Activated CD8-positive, alpha-beta memory T cell treated with anti-CD3 and anti-CD28 coated beads, Interleukin-2, amount 50 U/mL, for 4 hours (primary cell): ENCODE data around the gene RPP25L.
A peak's percentile ranks its signal among the peaks of the same experiment; 100 is the strongest.

Source experiments
- DNase-seq: peaks from one replicate; pipeline ENCODE4 v3.0.0-alpha.2; 2020

RPP25L gene

DNA sequence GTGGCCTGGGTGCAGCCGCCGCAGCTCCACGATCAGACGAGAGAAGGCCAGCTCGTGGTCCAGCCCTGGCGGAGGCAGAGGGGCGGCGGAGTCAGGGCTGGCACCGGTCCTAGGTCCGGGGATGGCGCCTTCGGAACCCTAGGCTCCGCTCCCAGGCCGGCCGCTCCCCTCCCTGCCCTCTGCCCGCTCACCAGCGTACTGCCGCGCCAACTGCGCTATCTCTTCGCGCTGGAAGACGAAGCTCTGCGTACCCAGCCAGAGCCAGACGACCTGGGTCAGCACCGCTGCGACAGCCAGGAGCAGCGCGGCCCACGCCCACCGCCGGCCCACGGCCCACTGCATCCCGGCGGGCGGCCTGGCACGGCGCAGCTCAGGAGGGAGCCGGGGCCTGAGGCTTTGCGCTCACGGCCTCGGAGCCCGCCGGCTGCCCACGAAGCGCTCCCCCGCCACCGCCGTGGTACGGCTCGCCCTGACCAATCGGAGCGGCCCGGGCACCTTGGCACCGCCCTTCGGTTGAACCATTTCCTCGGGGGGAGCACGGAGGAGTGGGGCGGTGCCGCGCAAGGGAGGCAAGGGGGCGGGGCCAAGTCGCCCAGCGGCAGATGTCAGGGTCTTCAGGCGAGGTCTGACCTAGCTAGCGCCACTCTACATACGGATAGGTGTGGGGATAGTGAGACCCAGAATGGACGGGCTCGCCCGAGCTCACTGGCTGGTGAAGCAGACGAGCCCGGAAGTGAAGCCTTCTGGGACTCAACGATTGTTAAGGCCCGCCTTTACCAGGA lies 25.6 kb upstream of the RPP25L start, which contains the start of gene SIGMAR1:
Gene SIGMAR1 (minus strand): TSS at position 432 of the 782 bp plus-strand sequence. CDS start 90 bp downstream, at position 342.
- peak; percentile 95 for DNase-seq

GRCh38 chr9:34636791-34637355 lies 25.0 kb upstream of the RPP25L start:
- no peak for DNase-seq

- DNase-seq = no peak
These were observed 23.7 kb upstream of the RPP25L start for GRCh38 chr9:34635556-34635955.

DNA sequence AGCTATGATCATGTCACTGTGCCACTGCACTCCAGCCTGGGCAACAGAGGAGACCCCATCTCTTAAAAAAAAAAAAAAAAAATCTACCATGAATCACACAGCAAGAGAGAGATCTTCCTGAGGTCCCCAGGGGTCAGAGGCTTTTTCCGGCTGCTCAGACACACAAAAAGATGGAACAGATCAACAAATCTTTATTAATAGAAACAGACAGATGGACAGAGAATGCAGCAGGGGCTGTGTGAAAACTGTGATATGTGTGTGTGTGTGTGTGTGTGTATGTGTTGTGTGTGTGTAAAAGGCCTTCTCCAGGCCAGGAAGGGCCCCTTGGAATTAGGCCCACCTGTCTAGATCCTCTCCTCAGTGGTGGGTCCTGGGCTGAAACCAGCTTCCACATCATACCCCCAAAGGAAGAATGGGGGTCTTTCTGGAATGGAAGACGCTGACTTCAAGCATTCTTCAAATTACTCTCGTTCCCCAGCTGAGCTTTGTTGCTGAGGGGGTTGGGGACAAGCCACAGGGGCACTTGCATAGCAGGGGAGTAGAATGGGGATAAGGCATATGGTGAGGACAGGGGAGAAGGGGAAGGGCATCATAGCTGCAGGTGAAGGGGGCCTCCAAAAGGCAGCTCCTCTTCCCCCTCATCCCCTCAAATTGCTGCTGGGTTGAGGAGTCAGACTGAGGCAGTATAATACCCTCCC lies 22.8 kb upstream of the RPP25L start:
- no peak for DNase-seq

- peak; percentile 76 for DNase-seq
These were observed 22.1 kb upstream of the RPP25L start for GRCh38 chr9:34633851-34634550.

DNA sequence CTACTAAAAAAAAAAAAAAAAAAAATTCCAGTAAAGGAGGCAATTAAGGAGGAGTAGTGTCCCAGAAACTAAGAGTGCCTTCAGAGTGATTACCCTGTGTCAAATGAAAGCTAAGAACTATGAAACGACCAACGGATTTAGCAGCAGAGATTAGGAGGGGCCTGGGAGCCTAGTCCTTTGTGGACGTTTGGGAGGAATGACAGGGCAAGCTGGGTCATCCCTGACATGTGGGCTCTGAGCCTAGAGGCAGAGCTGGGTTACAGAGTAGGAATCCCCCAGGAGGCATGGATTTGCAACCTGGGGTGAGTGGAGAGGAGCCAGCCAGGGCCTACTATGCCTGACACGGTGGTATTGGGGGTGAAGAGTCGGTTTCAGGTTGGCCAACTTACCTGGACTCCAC lies 21.3 kb upstream of the RPP25L start:
- no peak for DNase-seq

DNA sequence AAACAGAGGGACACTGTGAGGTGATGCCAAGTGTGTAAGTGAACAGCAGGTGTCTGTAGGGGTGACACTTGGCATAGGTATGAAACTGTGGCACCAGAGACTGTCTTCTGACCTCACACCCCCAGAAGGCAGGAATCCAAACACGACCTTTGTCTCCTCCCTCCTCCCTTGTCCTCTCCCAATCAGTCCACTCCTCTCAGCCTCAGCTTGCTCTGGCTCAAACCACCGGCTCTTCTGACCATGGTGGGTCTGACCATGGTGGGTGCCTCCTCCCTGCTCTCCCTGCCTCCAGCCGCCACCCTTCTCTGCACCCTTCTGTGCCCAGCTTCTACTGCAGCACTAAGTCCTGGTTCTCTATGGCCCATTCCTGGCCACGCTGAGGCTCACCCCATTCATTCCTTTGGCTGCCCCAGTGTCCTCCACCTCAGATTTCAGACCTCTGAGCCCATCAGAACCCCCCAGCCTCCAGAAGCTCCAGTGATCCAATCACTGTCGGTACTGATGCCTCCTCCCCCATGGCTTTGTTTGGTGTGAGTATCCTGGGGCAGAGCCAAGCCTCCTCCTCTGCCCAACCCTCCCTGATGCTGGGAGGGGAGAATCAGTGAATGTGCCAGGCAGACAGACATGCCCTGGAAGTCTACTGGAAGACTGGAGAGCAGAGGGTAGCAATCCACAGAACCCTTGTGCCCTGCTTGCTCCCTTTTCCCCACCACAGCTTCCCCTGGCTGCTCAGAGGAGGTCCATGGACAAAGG lies 18.7 kb upstream of the RPP25L start:
- DNase-seq = no peak

- no peak for DNase-seq
These were observed 17.6 kb upstream of the RPP25L start for GRCh38 chr9:34629491-34629808.

DNA sequence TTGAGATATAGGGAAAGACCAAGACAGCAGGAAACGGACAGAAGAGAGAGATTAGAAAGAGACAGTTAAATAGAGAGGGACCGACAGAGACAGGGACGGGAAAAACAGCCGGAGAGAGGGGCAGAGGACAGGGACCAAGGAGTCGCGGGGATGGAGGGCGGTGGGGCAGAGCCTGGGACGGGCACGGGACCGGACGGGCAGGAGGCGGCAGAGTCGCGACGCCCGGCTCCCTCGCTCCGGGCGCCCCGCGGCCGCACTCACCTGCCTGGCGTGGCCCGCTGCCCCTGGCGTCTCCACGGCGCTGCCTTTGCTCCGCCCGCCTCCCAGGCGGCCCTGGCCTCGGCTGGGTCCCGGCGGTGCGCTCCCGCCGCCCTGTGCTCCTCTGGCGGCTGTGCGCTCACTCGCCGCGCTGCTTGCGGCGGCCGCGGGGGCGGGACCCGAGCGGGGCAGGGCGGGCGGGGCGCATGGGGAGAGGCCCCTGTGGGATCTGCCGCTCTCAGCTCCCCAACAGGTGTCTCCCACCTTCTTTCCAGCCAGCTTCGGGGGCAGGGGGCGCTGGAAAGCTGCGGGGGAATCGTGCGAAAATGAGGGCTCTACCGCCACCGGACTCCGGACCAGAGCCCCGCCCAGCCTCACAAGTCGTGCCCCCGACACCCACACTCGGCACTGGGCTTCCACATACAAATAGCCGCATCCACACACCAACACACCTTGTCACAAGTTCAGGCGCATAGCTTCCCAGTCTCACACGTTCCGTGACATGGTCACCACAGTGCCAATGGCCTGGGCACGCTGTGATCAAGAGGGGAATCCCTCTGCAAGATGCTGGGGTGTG lies 17.0 kb upstream of the RPP25L start, which contains the start of gene ARID3C:
Gene ARID3C (minus strand): TSS at position 411 of the 835 bp plus-strand sequence. CDS start 1,052 bp downstream, outside the sequence.
- peak; percentile 56 for DNase-seq

GRCh38 chr9:34627716-34628655 lies 16.1 kb upstream of the RPP25L start:
- no peak for DNase-seq

- no peak for DNase-seq
These were observed 13.2 kb upstream of the RPP25L start for GRCh38 chr9:34625186-34625486.

- no peak for DNase-seq
These were observed 12.7 kb upstream of the RPP25L start for GRCh38 chr9:34624475-34625185.

- no peak for DNase-seq
These were observed 11.7 kb upstream of the RPP25L start for GRCh38 chr9:34623374-34624235.

DNA sequence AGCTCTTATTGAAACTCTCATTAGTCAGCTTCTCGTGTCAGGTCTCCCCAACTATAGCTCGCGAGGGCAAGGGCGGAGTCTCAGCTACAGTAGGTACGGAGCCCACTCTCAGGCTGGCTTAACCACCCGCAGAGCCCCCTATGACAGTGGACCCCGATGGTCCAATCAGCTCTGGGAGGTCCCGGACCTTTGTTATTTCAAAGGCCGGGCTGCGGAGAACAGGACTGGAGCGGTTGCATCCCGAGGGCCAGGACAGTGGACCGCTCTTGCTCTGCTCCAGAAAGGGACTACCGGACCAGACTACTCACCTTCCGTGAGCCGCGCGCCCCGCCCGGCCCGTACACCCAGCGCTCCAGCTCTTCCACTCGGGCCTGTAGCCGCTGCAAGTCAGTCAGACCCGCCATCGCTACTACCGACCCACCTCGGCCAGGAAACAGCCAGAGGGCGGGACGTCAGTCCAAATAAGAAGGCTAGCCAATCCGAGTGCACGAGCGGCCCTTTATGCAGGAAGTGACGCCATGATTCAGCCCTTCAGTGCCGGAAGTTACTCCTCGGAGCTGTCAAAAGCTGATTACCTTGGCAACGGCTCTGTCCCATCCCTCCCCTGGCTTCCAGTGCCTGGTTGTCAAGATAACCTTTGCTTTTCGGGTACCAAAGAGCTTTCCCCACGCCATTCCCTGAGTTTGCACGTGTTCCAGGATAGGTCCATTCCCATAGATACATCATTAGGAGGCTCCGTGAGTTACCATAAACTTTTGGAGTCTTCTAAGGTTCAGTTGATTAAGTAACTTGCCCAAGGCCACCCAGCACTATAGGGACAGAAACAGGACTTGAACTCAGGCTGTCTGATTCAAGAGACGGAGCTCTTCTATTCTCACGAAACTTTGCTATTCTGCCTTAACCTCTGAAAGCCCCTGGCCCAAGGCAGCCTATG lies 8.4 kb upstream of the RPP25L start, which contains the start of gene DCTN3:
Gene DCTN3 (minus strand): TSS at position 435 of the 934 bp plus-strand sequence. CDS start 31 bp downstream, at position 404.
- DNase-seq = peak; percentile 86

DNA sequence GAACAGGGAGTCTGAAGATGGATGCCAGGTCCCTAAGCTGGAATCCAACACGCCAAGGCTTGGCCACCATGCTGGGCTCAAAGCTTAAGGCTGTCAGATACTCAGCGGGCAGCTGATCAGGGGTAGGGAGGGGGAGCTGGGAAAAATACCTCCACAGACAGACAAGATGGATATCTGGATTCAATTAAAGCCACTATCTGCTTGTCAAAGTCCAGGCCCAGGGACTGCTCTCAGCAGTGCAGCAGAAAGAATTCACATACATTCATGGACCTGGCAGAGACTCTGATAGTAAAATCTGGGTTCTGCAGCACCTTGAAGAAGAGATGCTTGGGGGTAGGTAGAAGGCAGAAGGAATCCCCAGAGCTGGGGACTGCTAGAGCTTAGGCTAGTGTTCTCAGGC lies 3.2 kb upstream of the RPP25L start:
- DNase-seq = no peak

DNA sequence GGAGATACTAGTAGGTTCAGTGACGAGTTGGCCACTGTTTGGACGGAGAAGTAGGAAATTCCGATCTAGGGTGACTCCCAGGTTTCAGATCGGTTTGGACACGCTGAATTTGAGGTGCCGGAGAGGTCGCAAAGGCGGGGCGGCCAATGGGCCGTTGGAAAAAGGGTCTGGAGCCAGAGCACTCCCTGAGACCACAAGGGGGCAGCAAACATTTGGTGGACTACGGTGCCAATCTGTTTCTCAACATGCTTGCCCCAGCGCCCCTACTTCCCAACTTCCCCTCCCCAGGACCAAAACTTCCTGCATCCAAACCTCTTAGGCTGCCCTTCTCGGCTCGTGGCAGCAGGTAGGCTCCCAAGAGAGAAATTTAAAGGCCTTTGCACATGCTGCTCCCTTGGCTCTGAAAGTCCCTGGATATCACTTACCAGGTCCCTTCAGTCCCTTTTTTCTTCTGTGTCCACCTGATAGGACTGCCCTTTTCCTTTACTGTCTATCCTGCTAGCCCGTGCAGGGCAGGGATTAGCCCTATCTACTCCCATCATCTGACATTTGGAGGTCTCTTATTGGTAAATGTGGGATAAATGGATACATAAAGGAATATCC lies 992 bp upstream of the RPP25L start:
- DNase-seq = peak; percentile 65

- DNase-seq = no peak
These were observed 566 bp downstream of the RPP25L start for GRCh38 chr9:34611251-34611810.
